Heart left ventricle (tissue), 13 donors: Measurements from ENCODE around the gene NDUFA8.

ENCODE experiments used
- POLR2A ChIP-seq, 2 donors: fragments of 450-650 bp; IDR thresholded peaks; one replicate each; pipeline ENCODE4 v1.6.1; 2017; ENCODE audit warnings: antibody characterized with exemption in 2 of 2, mild to moderate bottlenecking in 2 of 2, moderate library complexity in 2 of 2
- TF ChIP-seq, protein P1 (sequence below), 12 donors: fragments of 200-600 bp; sonication (generic) in 4 of 12; IDR thresholded peaks; one replicate each; pipeline versions ENCODE4 v1.5.0 to v1.8.0; 2018 to 2022; ENCODE audit warnings: antibody characterized with exemption in 12 of 12, mild to moderate bottlenecking in 5 of 12
- donor health status: ischemic (EF 13 %, LVEDD 7.1; RV severe dilation, severe dysfunction).
- donor health status: DM: no; HTN: yes; CAD: no.
- donor health status: DM: no; HTN: no; CAD: no.
- donor health status: ischemic (EF 25% LVEDD 6.9; RV normal size, moderate dysfunction).
- donor health status: ischemic (EF 25% LVEDD 5.7; RV mildly dilated, moderate dysfunction).
- donor health status: ischemic (EF 35%, LVEDD 5.7; RV mildly dilated, moderate dysfunction).
- donor health status: nonischemic (EF 11% LVEDD 7.7; RV severe dilation, severe dysfunction).
- donor health status: DM: yes; HTN: yes; CAD: no.
- donor health status: PGD.
- donor health status: ischemic (EF 29% LVEDD 5.4; RV normal size, mild dysfunction).
- donor health status: nonischemic (EF 23%, LVEDD 6.1; RV moderate dilation, normal function).

- TF ChIP-seq, protein P1, sequence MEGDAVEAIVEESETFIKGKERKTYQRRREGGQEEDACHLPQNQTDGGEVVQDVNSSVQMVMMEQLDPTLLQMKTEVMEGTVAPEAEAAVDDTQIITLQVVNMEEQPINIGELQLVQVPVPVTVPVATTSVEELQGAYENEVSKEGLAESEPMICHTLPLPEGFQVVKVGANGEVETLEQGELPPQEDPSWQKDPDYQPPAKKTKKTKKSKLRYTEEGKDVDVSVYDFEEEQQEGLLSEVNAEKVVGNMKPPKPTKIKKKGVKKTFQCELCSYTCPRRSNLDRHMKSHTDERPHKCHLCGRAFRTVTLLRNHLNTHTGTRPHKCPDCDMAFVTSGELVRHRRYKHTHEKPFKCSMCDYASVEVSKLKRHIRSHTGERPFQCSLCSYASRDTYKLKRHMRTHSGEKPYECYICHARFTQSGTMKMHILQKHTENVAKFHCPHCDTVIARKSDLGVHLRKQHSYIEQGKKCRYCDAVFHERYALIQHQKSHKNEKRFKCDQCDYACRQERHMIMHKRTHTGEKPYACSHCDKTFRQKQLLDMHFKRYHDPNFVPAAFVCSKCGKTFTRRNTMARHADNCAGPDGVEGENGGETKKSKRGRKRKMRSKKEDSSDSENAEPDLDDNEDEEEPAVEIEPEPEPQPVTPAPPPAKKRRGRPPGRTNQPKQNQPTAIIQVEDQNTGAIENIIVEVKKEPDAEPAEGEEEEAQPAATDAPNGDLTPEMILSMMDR (IDR thresholded peaks at IDR 0.05), result no peak
- TF ChIP-seq POLR2A (IDR thresholded peaks at IDR 0.05), result no peak
Measured at GRCh38 chr9:122193651-122194050, 34.1 kb upstream of the NDUFA8 start.
